HG02970 (cell line): ENCODE results near the gene HAAO.

Experiments used
- ATAC-seq: cut with Tn5 transposase; IDR thresholded peaks from one replicate; pipeline ENCODE4 v1.9.1; 2021; ENCODE audit warnings: mild to moderate bottlenecking, moderate library complexity, moderate number of reproducible peaks; ENCODE audit not compliant: unreplicated experiment, low FRiP score

The HAAO gene

GRCh38 chr2:42794271-42795046 lies 2.1 kb upstream of the HAAO start:
- ATAC-seq: no peak

- no peak for ATAC-seq
These were observed 1.2 kb upstream of the HAAO start for GRCh38 chr2:42793334-42794270.

- ATAC-seq: no peak
These were observed 248 bp downstream of the HAAO start for GRCh38 chr2:42792087-42792582.

- ATAC-seq: no peak
These were observed 777 bp downstream of the HAAO start for GRCh38 chr2:42791606-42792005.

DNA sequence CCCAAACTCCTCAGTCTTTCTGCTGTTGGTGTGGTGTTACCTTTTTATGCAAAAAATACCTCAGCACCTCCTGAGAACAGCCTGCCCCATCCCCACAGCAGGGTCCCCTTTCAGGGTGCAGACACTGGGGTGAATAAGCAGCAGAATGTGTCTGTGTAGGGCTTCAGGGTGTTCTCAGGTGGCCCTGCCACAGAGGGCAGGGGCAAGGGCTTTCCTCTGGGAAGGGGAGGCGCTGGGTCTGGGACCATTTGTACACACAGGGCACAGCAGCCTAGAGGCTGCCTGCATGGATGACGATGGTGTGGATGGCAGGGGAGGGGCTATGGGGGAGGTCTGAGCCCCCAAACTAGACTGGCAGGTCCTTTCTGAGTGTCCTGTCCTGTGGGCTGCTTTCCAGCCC lies 2.6 kb downstream of the HAAO start:
- no peak for ATAC-seq

- no peak for ATAC-seq
These were observed 3.5 kb downstream of the HAAO start for GRCh38 chr2:42788882-42789281.

DNA sequence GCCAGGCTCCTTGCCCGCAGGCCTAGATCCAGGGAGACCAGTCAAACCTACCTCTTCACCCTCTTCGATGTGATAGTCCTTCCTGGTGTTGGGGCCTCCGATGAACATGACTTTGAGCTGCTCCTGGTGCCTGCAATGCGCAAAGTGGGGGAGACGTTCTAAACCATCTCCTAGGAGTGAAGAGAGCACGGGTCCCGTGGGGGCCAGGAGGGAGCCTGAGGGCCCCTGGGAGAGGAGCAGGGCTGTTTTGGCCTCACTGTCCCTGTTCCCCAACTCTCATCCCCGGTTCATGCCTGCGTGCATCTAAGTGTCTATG lies 3.9 kb downstream of the HAAO start:
- no peak for ATAC-seq

DNA sequence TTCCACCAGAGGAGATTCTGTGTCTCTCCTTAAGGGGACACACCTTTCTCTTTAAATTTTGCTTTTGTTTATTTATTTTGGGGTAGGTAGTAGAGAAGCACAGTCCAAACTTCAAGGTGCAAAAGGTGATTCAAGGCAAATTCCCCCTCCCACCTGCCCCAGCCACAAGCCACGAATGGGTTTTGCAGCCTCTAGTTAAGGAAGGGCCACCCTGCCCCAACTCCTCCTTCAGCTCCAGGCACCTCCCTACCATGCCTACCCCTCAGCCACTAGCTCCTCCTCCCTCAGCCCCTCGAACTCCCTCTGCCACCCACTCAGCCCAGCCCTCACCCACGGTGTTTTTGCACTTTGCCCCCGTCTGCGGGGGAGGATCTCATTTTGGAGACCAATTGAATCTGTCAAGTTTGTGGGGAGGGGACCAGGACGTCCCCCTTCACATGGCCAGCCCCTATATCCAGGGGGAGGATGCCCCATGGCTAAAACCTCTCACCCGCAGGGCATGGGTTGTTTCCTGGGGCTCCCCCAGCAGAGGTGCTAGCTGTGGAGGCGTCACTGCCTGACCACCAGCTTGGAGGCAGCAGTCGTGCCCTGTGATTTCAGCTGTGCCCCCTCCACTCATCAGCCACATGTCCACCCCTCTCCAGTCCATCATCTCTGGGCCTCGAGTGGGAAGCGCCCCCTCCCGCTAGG lies 4.5 kb downstream of the HAAO start:
- no peak for ATAC-seq

DNA sequence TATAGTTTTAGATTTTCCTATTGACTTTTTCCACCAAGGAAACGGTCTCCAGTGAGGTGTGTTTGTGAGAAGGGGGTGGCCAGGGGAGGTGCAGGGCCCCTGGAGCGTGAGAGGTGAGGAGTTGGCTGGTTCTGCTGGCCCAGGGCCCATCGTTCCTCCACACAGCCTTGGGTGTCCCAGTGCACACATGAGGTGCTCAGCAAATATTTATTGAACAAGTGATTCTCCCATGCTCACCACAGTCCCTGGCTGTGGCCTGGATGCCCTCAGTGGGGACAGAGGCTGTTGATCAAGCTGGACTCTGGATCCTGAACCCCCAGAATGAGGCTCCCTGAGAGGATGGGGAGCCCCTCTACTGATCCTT lies 5.0 kb downstream of the HAAO start:
- no peak for ATAC-seq

- no peak for ATAC-seq
These were observed 5.6 kb downstream of the HAAO start for GRCh38 chr2:42786561-42787345.

GRCh38 chr2:42784204-42784880 lies 8.0 kb downstream of the HAAO start:
- no peak for ATAC-seq

DNA sequence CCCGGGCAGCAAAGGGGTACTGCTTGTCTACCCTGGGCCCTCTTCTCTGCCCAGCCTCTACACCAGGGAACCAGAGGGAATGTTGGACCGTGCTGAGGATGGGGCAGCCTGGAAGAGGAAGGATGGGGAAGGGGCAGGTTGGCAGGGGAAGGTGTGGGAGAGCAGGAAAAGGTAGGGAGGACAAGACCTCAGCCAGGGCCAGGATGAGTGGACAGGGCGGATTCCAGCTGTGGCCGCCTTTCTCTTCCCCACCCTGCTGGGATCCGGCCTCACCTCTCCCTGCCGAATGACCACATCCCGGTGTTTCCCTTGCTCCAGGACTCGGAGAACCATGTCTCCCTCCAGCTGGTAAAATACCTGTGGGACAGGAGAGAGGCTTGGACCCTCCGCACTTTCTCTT lies 8.9 kb downstream of the HAAO start:
- ATAC-seq: no peak

DNA sequence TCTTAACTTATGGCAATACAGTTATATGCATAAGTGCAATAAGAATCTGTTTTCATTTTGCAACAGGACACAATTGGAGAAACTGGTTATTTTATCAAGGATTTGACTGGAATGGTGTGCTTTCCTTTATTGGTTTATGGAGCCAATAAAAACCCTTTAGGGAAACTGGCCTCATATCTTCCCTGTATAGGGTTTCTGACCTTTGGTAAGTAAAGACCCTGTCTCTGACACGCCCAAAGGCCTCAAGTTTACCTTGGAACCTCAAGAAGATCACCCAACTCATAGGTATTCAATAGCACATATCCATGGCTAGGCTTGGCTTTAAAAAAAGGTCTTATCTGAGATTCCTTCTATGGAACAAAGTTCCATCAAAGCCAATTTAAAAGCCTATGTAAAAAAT lies 11.2 kb downstream of the HAAO start:
- ATAC-seq: no peak

- ATAC-seq: no peak
These were observed 14.2 kb downstream of the HAAO start for GRCh38 chr2:42777883-42778805.

DNA sequence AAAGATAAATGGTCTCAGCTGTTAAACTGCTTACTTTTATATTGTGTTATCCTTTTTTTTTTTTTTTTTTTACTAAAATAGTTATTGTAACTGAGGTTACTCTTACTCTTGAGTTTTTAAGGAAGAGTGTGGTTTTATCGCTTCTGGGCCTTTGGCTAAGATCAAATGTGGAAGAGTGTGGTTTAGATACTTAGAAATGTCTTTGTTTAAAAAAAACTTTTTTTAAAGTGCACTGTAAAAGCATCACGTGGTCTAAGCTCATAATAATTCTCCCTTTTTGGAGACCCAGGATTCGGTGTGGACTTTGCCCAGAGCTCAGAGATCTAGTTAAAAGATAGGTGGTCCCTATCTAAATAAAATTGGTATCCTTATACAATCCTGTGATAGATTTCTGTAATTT lies 16.6 kb downstream of the HAAO start:
- ATAC-seq: no peak

- no peak for ATAC-seq
These were observed 17.2 kb downstream of the HAAO start for GRCh38 chr2:42775186-42775585.

GRCh38 chr2:42771546-42772153 lies 20.7 kb downstream of the HAAO start:
- no peak for ATAC-seq
